HG02870 (cell line): ENCODE results near the gene COX6B2.
A peak's percentile ranks its signal among the peaks of the same experiment; 100 is the strongest.
"Not testable (repeated sequence)": the region's sequence is repeated elsewhere in the genome, so short reads cannot be mapped to it uniquely, and the experiment has no call there.

Experiments used
- ATAC-seq: cut with Tn5 transposase; IDR thresholded peaks from one replicate; pipeline ENCODE4 v1.9.1; 2021; ENCODE audit warnings: mild to moderate bottlenecking, moderate library complexity; ENCODE audit not compliant: unreplicated experiment

Gene COX6B2

GRCh38 chr19:55345101-55345817 is 9.3 kb downstream of the COX6B2 start:
- no peak for ATAC-seq

GRCh38 chr19:55344444-55344843 is 10.1 kb downstream of the COX6B2 start:
- no peak for ATAC-seq

GRCh38 chr19:55341595-55342531 is 12.7 kb downstream of the COX6B2 start:
- no peak for ATAC-seq

- ATAC-seq = no peak
Observed at GRCh38 chr19:55341171-55341588, 13.3 kb downstream of the COX6B2 start.

- ATAC-seq = no peak
Observed at GRCh38 chr19:55340784-55341147, 13.8 kb downstream of the COX6B2 start.

GRCh38 chr19:55339889-55340783 is 14.4 kb downstream of the COX6B2 start:
- ATAC-seq = no peak

GRCh38 chr19:55339105-55339888 is 15.2 kb downstream of the COX6B2 start, which contains the start of gene KMT5C:
TSS of gene KMT5C (plus strand) at chr19:55339876. CDS start at chr19:55341937, 2,061 bp downstream.
- peak; percentile 78 for ATAC-seq

GRCh38 chr19:55336101-55336500 is 18.4 kb downstream of the COX6B2 start:
- no peak for ATAC-seq

- ATAC-seq = no peak
Observed at GRCh38 chr19:55333870-55334269, 20.6 kb downstream of the COX6B2 start.

- ATAC-seq = not testable (repeated sequence)
Observed at GRCh38 chr19:55329791-55330190, 24.7 kb downstream of the COX6B2 start.

- not testable (repeated sequence) for ATAC-seq
Observed at GRCh38 chr19:55328774-55329318, 25.7 kb downstream of the COX6B2 start.

GRCh38 chr19:55325172-55325571 is 29.3 kb downstream of the COX6B2 start, which contains the start of gene TMEM150B:
TSS of gene TMEM150B (minus strand) at chr19:55325341. CDS start at chr19:55321036, 4,305 bp downstream.
- no peak for ATAC-seq

GRCh38 chr19:55324662-55325061 is 29.9 kb downstream of the COX6B2 start:
- ATAC-seq = no peak

- no peak for ATAC-seq
Observed at GRCh38 chr19:55322204-55322885, 32.2 kb downstream of the COX6B2 start.

GRCh38 chr19:55321466-55322137 is 32.9 kb downstream of the COX6B2 start:
- no peak for ATAC-seq

- no peak for ATAC-seq
Observed at GRCh38 chr19:55320844-55321419, 33.6 kb downstream of the COX6B2 start.

- ATAC-seq = no peak
Observed at GRCh38 chr19:55319785-55320184, 34.7 kb downstream of the COX6B2 start.

GRCh38 chr19:55316646-55317045 is 37.9 kb downstream of the COX6B2 start:
- ATAC-seq = no peak
